ENCODE results near the gene ASCL1. TPM values are rescaled to one million over a fixed set of nuclear protein-coding genes. Genes with fewer than 3 reads are reported as not detected.

Gene ASCL1
- total and polyA plus RNA-seq, 2 donors (not counting 1 experiment from before 2014, with no cell fraction given) = not detected

DNA sequence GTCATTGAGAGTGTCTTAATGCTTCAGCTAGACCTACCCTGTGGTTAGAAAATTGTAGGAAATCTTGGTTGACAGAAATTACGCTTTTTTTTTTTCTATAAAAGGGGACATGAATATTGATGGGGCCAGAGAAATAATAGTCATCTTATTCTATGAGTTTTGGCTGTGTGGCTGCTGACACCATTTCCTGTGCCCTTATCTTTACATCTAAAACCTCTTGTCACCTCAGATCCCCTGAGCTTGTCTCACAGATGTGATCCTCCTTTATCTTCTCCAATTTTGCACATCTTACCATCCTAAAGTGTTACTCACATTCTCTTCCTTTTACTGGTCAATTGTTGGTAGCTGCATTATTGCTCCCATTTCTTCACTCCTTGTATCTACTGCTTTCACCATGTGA lies 36.1 kb downstream of the ASCL1 start:
- Histone ChIP-seq H3K27me3 (ENCODE audit: control insufficient read depth, insufficient read depth, low read length) (no peaks in the 10 kb centered on the region), H3K9me3 (ENCODE audit: control insufficient read depth, insufficient read depth, low read depth, low read length) (no peaks in the 10 kb centered on the region), H3K79me2 (ENCODE audit: control insufficient read depth, insufficient read depth, low read length) (no peaks in the 10 kb centered on the region), H3K36me3 (ENCODE audit: control insufficient read depth, insufficient read depth, low read length) (no peaks in the 10 kb centered on the region), H3K4me1 (ENCODE audit: control insufficient read depth, extremely low read depth, insufficient read depth, low read length) (no peaks in the 10 kb centered on the region), H3K27ac (ENCODE audit: insufficient read depth, low read length) (no peak overlapping the region), H2AFZ (ENCODE audit: low read length) (no peak overlapping the region), H3K9ac (ENCODE audit: insufficient read depth, low read length) (no peak overlapping the region), H4K20me1 (ENCODE audit: control insufficient read depth, extremely low read depth, insufficient read depth, low read length) (no peaks in the 10 kb centered on the region), H3K4me2 (ENCODE audit: extremely low read depth, insufficient read depth, low read length) (no peak overlapping the region), H3K4me3 (replicated peaks in 1 of 4; ENCODE audit: control extremely low read depth in 1 of 4, insufficient read depth in 1 of 4, low read depth in 3 of 4, low read length in 4 of 4) (no peak overlapping the region)
- TF ChIP-seq EZH2 (IDR thresholded peaks at IDR 0.05; ENCODE audit: low read length, missing control alignments) = no peak
- TF ChIP-seq, protein P1, sequence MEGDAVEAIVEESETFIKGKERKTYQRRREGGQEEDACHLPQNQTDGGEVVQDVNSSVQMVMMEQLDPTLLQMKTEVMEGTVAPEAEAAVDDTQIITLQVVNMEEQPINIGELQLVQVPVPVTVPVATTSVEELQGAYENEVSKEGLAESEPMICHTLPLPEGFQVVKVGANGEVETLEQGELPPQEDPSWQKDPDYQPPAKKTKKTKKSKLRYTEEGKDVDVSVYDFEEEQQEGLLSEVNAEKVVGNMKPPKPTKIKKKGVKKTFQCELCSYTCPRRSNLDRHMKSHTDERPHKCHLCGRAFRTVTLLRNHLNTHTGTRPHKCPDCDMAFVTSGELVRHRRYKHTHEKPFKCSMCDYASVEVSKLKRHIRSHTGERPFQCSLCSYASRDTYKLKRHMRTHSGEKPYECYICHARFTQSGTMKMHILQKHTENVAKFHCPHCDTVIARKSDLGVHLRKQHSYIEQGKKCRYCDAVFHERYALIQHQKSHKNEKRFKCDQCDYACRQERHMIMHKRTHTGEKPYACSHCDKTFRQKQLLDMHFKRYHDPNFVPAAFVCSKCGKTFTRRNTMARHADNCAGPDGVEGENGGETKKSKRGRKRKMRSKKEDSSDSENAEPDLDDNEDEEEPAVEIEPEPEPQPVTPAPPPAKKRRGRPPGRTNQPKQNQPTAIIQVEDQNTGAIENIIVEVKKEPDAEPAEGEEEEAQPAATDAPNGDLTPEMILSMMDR (conservative IDR thresholded peaks at IDR 0.05 in 1 of 2, IDR thresholded peaks at IDR 0.05 in 1 of 2; ENCODE audit: low read depth in 1 of 2, low read length in 2 of 2) = no peak
- DNase-seq (ENCODE audit: low read depth in 2 of 2) = no peak

DNA sequence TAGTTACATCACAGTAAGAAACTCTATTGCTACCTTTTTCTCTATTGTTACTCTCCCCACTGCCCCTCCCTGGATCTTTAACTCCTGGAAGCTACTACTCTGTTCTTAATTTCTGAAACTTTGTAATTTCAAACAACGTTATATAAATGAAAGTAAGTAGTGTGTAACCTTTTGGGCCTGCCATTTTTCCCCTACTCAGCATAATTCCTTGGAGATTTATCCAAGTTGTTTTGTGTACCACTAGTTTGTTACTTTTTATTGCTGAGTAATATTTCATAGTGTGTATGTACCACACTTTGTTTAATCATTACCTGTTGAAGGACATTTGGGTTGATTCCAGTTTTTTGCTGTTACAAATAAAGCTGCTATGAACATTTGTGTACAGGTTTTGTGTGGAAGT lies 37.9 kb downstream of the ASCL1 start:
- no peak overlapping the region for H3K27ac ChIP-seq (ENCODE audit: insufficient read depth, low read length)
- H3K27me3 ChIP-seq (ENCODE audit: control insufficient read depth, insufficient read depth, low read length) = no peaks in the 10 kb centered on the region
- no peak for DNase-seq (ENCODE audit: low read depth in 2 of 2)
- TF ChIP-seq, protein P1 (conservative IDR thresholded peaks at IDR 0.05 in 1 of 2, IDR thresholded peaks at IDR 0.05 in 1 of 2; ENCODE audit: low read depth in 1 of 2, low read length in 2 of 2) = no peak
- no peak for TF ChIP-seq EZH2 (IDR thresholded peaks at IDR 0.05; ENCODE audit: low read length, missing control alignments)
- H4K20me1 ChIP-seq (ENCODE audit: control insufficient read depth, extremely low read depth, insufficient read depth, low read length) = no peaks in the 10 kb centered on the region
- H3K36me3 ChIP-seq (ENCODE audit: control insufficient read depth, insufficient read depth, low read length) = no peaks in the 10 kb centered on the region
- no peak overlapping the region for H3K4me2 ChIP-seq (ENCODE audit: extremely low read depth, insufficient read depth, low read length)
- no peak overlapping the region for H3K4me3 ChIP-seq (replicated peaks in 1 of 4; ENCODE audit: control extremely low read depth in 1 of 4, insufficient read depth in 1 of 4, low read depth in 3 of 4, low read length in 4 of 4)
- H2AFZ ChIP-seq (ENCODE audit: low read length) = no peak overlapping the region
- no peaks in the 10 kb centered on the region for H3K4me1 ChIP-seq (ENCODE audit: control insufficient read depth, extremely low read depth, insufficient read depth, low read length)
- H3K9ac ChIP-seq (ENCODE audit: insufficient read depth, low read length) = no peak overlapping the region
- H3K9me3 ChIP-seq (ENCODE audit: control insufficient read depth, insufficient read depth, low read depth, low read length) = no peaks in the 10 kb centered on the region
- no peaks in the 10 kb centered on the region for H3K79me2 ChIP-seq (ENCODE audit: control insufficient read depth, insufficient read depth, low read length)

Other genes starting within 250 kb of the ASCL1 start
- not detected in 2 replicates for gene PAH, start 40.4 kb upstream of the ASCL1 start, total RNA-seq
- not detected in 2 replicates for gene PAH, start 40.4 kb upstream of the ASCL1 start, polyA plus RNA-seq

Data from fibroblast of lung (primary cell).